Stimulated activated memory B cell treated with anti-CD40 and anti-IgM and Interleukin-4, amounts not matched to agents 10 μg/mL and 1 μg/mL and 100 μg/mL, for 72 hours (primary cell): ENCODE measurements around the gene ANKRD16.
A peak's percentile ranks its signal among the peaks of the same experiment; 100 is the strongest.
"Not testable (repeated sequence)": the region's sequence is repeated elsewhere in the genome, so short reads cannot be mapped to it uniquely, and the experiment has no call there.

Source experiments
- ATAC-seq: fragments of 150-1000 bp; cut with Tn5 transposase; 2 replicates; pipeline ENCODE4 v1.10.0; 2021
- H3K27ac Mint-ChIP-seq: one replicate; pipeline ENCODE4 v1.8.0; 2022; ENCODE audit warnings: mild to moderate bottlenecking, mixed read lengths
- H3K27me3 Mint-ChIP-seq: one replicate; pipeline ENCODE4 v1.8.0; 2022; ENCODE audit warnings: mixed read lengths
- H3K36me3 Mint-ChIP-seq: one replicate; pipeline ENCODE4 v1.8.0; 2022; ENCODE audit warnings: mixed read lengths
- H3K4me1 Mint-ChIP-seq: one replicate; pipeline ENCODE4 v1.8.0; 2022; ENCODE audit warnings: mixed read lengths
- H3K4me3 Mint-ChIP-seq: one replicate; pipeline ENCODE4 v1.8.0; 2022; ENCODE audit warnings: mild to moderate bottlenecking, moderate library complexity, mixed read lengths
- H3K9me3 Mint-ChIP-seq: one replicate; pipeline ENCODE4 v1.8.0; 2022; ENCODE audit warnings: mixed read lengths

Gene ANKRD16

GRCh38 chr10:5869156-5869555 is 20.5 kb downstream of the ANKRD16 start:
- H3K4me1 Mint-ChIP-seq = peaks cover 21% of the 10 kb centered on the region

GRCh38 chr10:5868383-5868782 is 21.3 kb downstream of the ANKRD16 start:
- H3K4me3 Mint-ChIP-seq, H3K27me3 Mint-ChIP-seq, ATAC-seq, H3K27ac Mint-ChIP-seq, H3K9me3 Mint-ChIP-seq: not testable (repeated sequence)
- peaks cover 13% of the 10 kb centered on the region for H3K4me1 Mint-ChIP-seq
- peaks cover 11% of the 10 kb centered on the region for H3K36me3 Mint-ChIP-seq

More at GRCh38 chr10:5869156-5869555, 20.5 kb downstream of the ANKRD16 start:
- Mint-ChIP-seq H3K27ac (no peak overlapping the region), H3K4me3 (no peak overlapping the region), H3K9me3 (no peaks in the 10 kb centered on the region), H3K27me3 (no peaks in the 10 kb centered on the region), H3K36me3 (peaks cover 12% of the 10 kb centered on the region)
- no peak for ATAC-seq

- H3K9me3 Mint-ChIP-seq, H3K4me3 Mint-ChIP-seq, ATAC-seq, H3K27me3 Mint-ChIP-seq: not testable (repeated sequence)
- peaks cover 20% of the 10 kb centered on the region for H3K36me3 Mint-ChIP-seq
- H3K4me1 Mint-ChIP-seq = peaks cover 23% of the 10 kb centered on the region
- peak overlapping the region; percentile 71 for H3K27ac Mint-ChIP-seq
Measured at GRCh38 chr10:5867091-5867615, 22.5 kb downstream of the ANKRD16 start.

DNA sequence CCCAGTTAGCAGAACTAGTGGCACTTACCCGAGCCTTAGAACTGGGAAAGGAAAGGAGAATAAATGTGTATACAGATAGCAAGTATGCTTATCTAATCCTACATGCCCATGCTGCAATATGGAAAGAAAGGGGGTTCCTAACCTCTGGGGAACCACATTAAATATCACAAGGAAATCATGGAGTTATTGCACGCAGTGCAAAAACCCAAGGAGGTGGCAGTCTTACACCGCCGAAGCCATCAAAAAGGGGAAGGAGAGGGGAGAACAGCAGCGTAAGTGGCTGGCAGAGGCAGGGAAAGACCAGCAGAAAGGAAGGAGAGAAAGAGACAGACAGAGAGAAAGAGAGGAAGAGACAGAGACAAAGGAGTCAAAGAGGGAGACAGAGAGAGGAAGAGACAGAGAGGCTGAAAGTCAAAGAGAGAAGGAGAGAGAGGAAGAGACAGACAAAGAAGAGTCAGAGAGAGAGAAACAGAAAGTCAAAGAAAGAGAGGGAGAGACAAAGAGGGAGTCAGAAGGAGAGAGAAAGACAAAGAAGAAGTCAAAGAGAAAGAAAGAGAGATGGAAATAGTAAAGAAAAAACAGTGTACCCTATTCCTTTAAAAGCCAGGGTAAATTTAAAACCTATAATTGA is 23.1 kb downstream of the ANKRD16 start:
- ATAC-seq, H3K9me3 Mint-ChIP-seq, H3K27me3 Mint-ChIP-seq: not testable (repeated sequence)
- Mint-ChIP-seq H3K4me1 (peaks cover 26% of the 10 kb centered on the region), H3K4me3 (peak overlapping the region; percentile 43), H3K36me3 (peaks cover 16% of the 10 kb centered on the region), H3K27ac (peak overlapping the region; percentile 71)

DNA sequence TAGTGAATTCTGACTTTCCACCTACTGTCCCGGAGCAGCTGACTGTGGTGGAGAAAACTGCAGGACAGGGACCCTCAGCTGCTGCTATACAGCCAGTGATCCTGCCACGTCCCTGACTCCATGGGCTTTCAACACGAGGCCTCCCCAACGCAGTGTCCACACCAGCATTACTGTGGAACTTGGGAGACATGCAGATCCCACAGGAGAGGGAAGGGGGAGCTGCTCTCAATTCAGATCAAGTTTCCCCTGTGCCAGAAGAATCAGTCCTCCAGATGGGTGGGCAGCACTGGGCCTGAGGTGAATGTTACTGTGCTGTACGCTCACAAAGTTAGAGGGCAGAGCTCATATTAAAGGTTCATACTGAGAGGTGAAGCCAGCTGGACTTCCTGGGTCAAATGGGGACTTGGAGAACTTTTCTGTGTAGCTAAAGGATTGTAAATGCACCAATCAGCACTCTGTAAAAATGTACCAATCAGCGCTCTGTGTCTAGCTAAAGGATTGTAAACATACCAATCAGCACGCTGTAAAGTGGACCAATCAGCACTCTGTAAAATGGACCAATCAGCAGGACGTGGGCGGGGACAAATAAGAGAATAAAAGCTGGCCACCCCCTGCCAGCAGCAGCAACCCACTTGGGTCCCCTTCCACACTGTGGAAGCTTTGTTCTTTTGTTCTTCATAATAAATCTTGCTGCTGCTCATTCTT is 26.6 kb downstream of the ANKRD16 start:
- Mint-ChIP-seq H3K27ac (peak overlapping the region; percentile 97), H3K4me3 (peak overlapping the region; percentile 74), H3K4me1 (peaks cover 26% of the 10 kb centered on the region)
- not testable (repeated sequence) for H3K36me3 Mint-ChIP-seq, H3K9me3 Mint-ChIP-seq, H3K27me3 Mint-ChIP-seq, ATAC-seq

GRCh38 chr10:5862360-5862961 is 27.2 kb downstream of the ANKRD16 start:
- Mint-ChIP-seq H3K27ac (peak overlapping the region; percentile 97), H3K4me1 (peaks cover 26% of the 10 kb centered on the region), H3K4me3 (peak overlapping the region; percentile 74)

DNA sequence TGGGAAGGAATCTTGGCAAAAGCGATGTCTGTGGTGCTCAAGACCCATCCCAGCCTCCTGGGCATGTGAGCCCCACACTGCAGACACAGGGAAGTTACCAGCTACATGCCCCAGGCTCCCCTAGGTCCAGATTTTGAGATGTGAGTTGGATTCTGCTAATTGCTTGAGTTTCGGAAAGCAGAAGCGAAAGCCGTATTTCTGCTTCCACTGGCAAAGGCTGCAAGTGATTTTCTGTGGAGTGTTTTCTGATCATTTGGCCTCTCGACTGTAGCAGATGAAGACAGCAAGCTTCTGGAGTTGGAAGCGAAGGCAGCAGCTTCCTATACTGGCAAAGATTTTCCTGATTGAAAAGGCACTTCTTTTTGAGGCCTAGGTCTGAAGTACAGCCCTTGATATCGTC is 29.6 kb downstream of the ANKRD16 start:
- peaks cover 9% of the 10 kb centered on the region for H3K36me3 Mint-ChIP-seq
- no peak for ATAC-seq
- no peak overlapping the region for H3K27ac Mint-ChIP-seq
- no peaks in the 10 kb centered on the region for H3K9me3 Mint-ChIP-seq
- no peaks in the 10 kb centered on the region for H3K27me3 Mint-ChIP-seq
- no peak overlapping the region for H3K4me3 Mint-ChIP-seq
- peaks cover 14% of the 10 kb centered on the region for H3K4me1 Mint-ChIP-seq

More at GRCh38 chr10:5862360-5862961, 27.2 kb downstream of the ANKRD16 start:
- Mint-ChIP-seq H3K27me3 (no peaks in the 10 kb centered on the region), H3K9me3 (no peaks in the 10 kb centered on the region), H3K36me3 (peaks cover 9% of the 10 kb centered on the region)
- ATAC-seq = peak; percentile 98

DNA sequence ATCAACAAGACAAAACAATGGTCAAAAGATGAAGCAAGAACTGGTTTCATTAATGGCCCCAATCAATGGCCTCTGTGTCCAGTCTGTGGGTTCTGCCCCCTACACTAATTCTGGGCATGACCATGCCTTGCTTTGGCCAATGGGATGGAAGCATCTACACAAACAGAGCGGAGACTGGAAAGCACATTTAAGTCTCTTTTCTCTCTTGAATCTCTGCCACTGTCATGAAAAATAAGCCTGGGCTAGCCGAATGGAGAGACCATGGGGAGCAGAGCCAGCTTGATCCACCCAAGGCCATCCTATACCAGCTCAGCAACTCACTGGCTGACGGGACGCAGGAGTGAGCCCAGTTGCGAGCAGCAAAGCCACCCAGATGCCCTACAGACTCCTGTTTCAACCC is 30.9 kb downstream of the ANKRD16 start:
- no peak overlapping the region for H3K27ac Mint-ChIP-seq
- peaks cover 19% of the 10 kb centered on the region for H3K4me1 Mint-ChIP-seq
- peaks cover 9% of the 10 kb centered on the region for H3K36me3 Mint-ChIP-seq
- H3K9me3 Mint-ChIP-seq = no peaks in the 10 kb centered on the region
- no peak overlapping the region for H3K4me3 Mint-ChIP-seq
- no peaks in the 10 kb centered on the region for H3K27me3 Mint-ChIP-seq
- ATAC-seq = no peak

DNA sequence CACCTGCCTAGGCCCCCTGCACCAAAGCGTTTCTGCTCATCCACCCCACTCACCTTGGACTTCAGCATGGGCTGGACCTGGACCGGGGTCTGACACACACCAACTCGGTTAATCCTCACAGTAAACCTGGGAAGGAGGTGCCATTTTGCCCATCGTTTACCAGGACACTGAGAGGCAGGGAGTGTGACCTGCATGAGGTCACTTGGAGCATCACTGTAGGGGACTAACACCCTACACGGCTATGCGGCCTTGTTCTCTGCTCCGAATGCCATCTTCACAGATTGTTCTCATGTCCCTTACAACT is 33.0 kb downstream of the ANKRD16 start:
- peak overlapping the region; percentile 10 for H3K27ac Mint-ChIP-seq
- no peaks in the 10 kb centered on the region for H3K36me3 Mint-ChIP-seq

GRCh38 chr10:5855979-5856700 is 33.6 kb downstream of the ANKRD16 start:
- no peaks in the 10 kb centered on the region for H3K9me3 Mint-ChIP-seq

More for the DNA sequence above, 33.0 kb downstream of the ANKRD16 start:
- Mint-ChIP-seq H3K4me1 (peaks cover 19% of the 10 kb centered on the region), H3K27me3 (no peaks in the 10 kb centered on the region), H3K9me3 (no peaks in the 10 kb centered on the region), H3K4me3 (no peak overlapping the region)
- no peak for ATAC-seq

DNA sequence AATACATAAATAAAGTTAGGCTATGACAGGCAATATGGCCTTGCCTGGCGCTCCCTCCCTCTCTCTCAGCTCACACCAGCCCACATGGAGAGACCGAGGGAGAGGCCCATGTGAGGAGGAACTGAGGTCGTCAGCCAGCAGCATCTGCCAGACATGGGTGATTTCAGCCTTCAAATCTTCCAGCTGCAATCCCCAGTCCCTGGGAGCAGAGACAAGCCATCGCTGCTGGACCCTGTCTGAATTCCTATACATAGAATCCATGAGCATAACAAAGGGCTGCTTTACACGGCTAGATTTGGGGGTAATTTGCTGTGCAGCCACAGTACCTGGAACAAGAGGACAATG is 35.6 kb downstream of the ANKRD16 start:
- no peak for ATAC-seq
- no peaks in the 10 kb centered on the region for H3K36me3 Mint-ChIP-seq
- H3K4me3 Mint-ChIP-seq = no peak overlapping the region
- H3K9me3 Mint-ChIP-seq = no peaks in the 10 kb centered on the region
- H3K27ac Mint-ChIP-seq = peak overlapping the region; percentile 74
- no peaks in the 10 kb centered on the region for H3K27me3 Mint-ChIP-seq
- peaks cover 20% of the 10 kb centered on the region for H3K4me1 Mint-ChIP-seq

More at GRCh38 chr10:5855979-5856700, 33.6 kb downstream of the ANKRD16 start:
- Mint-ChIP-seq H3K4me3 (no peak overlapping the region), H3K36me3 (no peaks in the 10 kb centered on the region), H3K4me1 (peaks cover 20% of the 10 kb centered on the region), H3K27ac (peak overlapping the region; percentile 10), H3K27me3 (no peaks in the 10 kb centered on the region)
- no peak for ATAC-seq

GRCh38 chr10:5846667-5847066 is 43.0 kb downstream of the ANKRD16 start:
- not testable (repeated sequence) for H3K27me3 Mint-ChIP-seq, H3K4me3 Mint-ChIP-seq, H3K36me3 Mint-ChIP-seq, H3K9me3 Mint-ChIP-seq, ATAC-seq
- Mint-ChIP-seq H3K4me1 (peaks cover 50% of the 10 kb centered on the region), H3K27ac (peak overlapping the region; percentile 100)

DNA sequence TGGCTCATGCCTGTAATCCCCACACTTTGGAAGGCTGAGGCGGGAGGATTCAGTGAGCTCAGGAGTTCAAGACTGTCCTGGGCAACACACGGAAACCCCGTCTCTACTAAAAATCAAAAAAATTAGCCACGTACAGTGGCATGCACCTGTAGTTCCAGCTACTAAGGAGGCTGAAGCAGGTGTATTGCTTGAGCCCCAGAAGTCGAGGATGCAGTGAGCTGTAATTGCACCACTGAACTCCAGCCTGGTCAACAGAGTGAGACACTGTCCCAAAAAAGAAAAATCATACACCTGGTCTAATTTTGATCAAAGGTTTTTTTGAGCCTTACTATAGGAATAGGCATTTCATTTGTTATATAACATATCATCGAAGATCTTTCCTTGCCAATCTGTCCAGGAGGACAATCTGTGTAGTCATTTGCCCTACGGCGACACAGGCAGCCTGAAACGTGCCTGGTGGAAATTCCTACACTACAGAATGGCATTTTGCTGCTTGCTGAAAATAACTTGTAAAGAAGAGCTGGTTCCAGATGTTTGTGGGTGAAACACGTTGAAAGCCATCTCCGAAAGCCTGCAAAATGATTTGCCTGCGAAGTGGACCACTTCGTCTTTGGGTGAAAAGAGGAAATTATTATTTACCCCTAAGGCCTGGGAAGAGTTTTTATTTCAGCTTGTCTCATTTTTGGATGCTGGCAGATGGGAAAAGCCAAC is 45.2 kb downstream of the ANKRD16 start:
- Mint-ChIP-seq H3K27ac (peak overlapping the region; percentile 100), H3K4me1 (peaks cover 71% of the 10 kb centered on the region), H3K4me3 (peak overlapping the region; percentile 69), H3K36me3 (no peaks in the 10 kb centered on the region), H3K9me3 (no peaks in the 10 kb centered on the region), H3K27me3 (no peaks in the 10 kb centered on the region)
- no peak for ATAC-seq

DNA sequence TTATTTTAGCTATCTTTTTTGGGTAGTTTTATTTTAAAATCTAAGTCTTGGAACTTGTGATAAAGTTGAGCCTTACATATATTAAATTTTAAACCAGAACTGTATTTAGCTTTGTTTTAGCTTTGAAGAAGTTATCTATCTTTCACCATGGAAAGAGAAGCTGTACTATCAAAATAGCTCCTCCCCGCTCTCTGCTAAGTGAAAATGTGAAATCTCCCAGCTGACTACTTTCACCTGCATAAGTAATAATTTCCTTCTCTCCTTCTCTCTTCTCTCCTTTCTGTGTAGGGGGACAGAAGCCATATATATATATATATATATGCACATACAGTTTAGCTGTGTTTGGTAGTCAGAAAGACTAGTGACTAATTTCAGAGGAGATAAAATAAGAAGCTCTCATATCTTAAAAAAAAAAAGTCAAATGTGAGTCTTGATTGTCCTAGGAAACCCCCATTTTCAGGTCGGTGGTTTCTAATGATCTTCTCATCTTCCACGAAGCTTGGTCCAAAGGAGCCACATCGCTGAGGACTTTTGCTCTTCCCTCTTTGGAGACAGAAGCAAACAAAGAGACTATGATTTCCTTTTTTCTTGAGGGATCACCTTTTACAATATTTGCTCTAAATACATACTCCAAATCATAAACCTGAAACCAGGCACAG is 45.9 kb downstream of the ANKRD16 start:
- peak; percentile 7 for ATAC-seq

More for the DNA sequence above, 45.9 kb downstream of the ANKRD16 start:
- Mint-ChIP-seq H3K4me3 (peak overlapping the region; percentile 69), H3K4me1 (peaks cover 73% of the 10 kb centered on the region), H3K9me3 (no peaks in the 10 kb centered on the region), H3K36me3 (no peaks in the 10 kb centered on the region), H3K27ac (peak overlapping the region; percentile 100), H3K27me3 (no peaks in the 10 kb centered on the region)
